ENCODE results near the gene CDC42BPG. TPM values are rescaled to one million over a fixed set of nuclear protein-coding genes. Genes with fewer than 3 reads are reported as not detected.

The CDC42BPG gene
- total and polyA plus RNA-seq, 10 of the 15 experiments (the other 5 are each of a cell fraction or from before 2014, with no cell fraction given), result 0.02 to 1.3 (median 0.09) TPM; not detected in 1

GRCh38 chr11:64859542-64860414 is 15.3 kb upstream of the CDC42BPG start (continued):
- TF ChIP-seq ATF7 (IDR thresholded peaks at IDR 0.05; ENCODE audit: low read depth) (peak; percentile 84), BACH1 (IDR thresholded peaks at IDR 0.05; ENCODE audit: borderline replicate concordance) (peak; percentile 63), RELA (IDR thresholded peaks at IDR 0.05; ENCODE audit: borderline replicate concordance, partially characterized antibody) (peak; percentile 59), MYC (IDR thresholded peaks at IDR 0.05; ENCODE audit: insufficient read depth, insufficient read length, insufficient replicate concordance, low read length, severe bottlenecking) (peak; percentile 62), RAD51 (IDR thresholded peaks at IDR 0.05) (no peak), MEF2A (IDR thresholded peaks at IDR 0.05; ENCODE audit: insufficient read depth, low read depth, low read length) (peak; percentile 92), NFYB (IDR thresholded peaks at IDR 0.05; ENCODE audit: insufficient read depth, low read depth, low read length) (no peak), JUNB (IDR thresholded peaks at IDR 0.05) (peak; percentile 94), FOXK2 (IDR thresholded peaks at IDR 0.05) (no peak), RAD21 (IDR thresholded peaks at IDR 0.05; ENCODE audit: insufficient read depth, low read depth, low read length) (peak; percentile 38; the same call in 1 of the 2 replicates), KLF5 (IDR thresholded peaks at IDR 0.05; ENCODE audit: partially characterized antibody) (peak; percentile 54), ZNF24 (IDR thresholded peaks at IDR 0.05) (peak; percentile 42; the same call in 1 of the 2 replicates), USF2 (IDR thresholded peaks at IDR 0.05; ENCODE audit: borderline replicate concordance, low read depth, low read length) (no peak), NFYA (IDR thresholded peaks at IDR 0.05; ENCODE audit: borderline replicate concordance, low read depth, low read length) (no peak), POLR2A (IDR thresholded peaks at IDR 0.05; ENCODE audit: low read depth, low read length) (peak; percentile 71), IRF4 (IDR thresholded peaks at IDR 0.05; ENCODE audit: low read depth, low read length) (peak; percentile 97), KAT2A (conservative IDR thresholded peaks at IDR 0.05; ENCODE audit: control insufficient read depth, low read depth, low read length) (no peak), MTA3 (IDR thresholded peaks at IDR 0.05; ENCODE audit: borderline replicate concordance, low read length) (no peak), PRDM15 (CRISPR knock-in tag; IDR thresholded peaks at IDR 0.05) (no peak), NRF1 (conservative IDR thresholded peaks at IDR 0.05; ENCODE audit: low read depth, low read length) (no peak), SREBF1 (IDR thresholded peaks at IDR 0.05; ENCODE audit: low read length) (no peak), ZNF274 (IDR thresholded peaks at IDR 0.05; ENCODE audit: insufficient read depth, insufficient read length) (no peak), ZNF207 (IDR thresholded peaks at IDR 0.05; ENCODE audit: borderline replicate concordance) (no peak), SMARCA5 (IDR thresholded peaks at IDR 0.05) (peak; percentile 91), BCLAF1 (IDR thresholded peaks at IDR 0.05) (no peak)
